Prostate gland (tissue), 2 donors: Measurements from ENCODE around the gene AKT2. TPM values are rescaled to one million over a fixed set of nuclear protein-coding genes. Genes with fewer than 3 reads are reported as not detected.

Experiments
- DNase-seq: peaks from one replicate; pipeline ENCODE4 v3.0.0-alpha.2; 2019; ENCODE audit warnings: low spot score
- H3K27ac ChIP-seq, 2 donors: fragments of 200-600 bp; sonication (generic); 2 replicates each; pipeline ENCODE4 v1.5.1; 2017 to 2019
- H3K27me3 ChIP-seq: fragments of 200-600 bp; sonication (generic); replicated peaks from 2 replicates; pipeline ENCODE4 v1.5.1; 2019; ENCODE audit not compliant: insufficient read depth
- H3K36me3 ChIP-seq, 2 donors: fragments of 200-600 bp; sonication (generic); 1 replicate in 1 of 2; 2 replicates in 1 of 2; pipeline versions ENCODE4 v1.5.1 to v1.8.1; 2017 to 2019
- H3K4me1 ChIP-seq: fragments of 200-600 bp; sonication (generic); replicated peaks from 2 replicates; pipeline ENCODE4 v1.5.1; 2019
- H3K4me3 ChIP-seq, 2 donors: fragments of 200-600 bp; sonication (generic); 2 replicates each; pipeline ENCODE4 v1.5.1; 2017 to 2019
- H3K9me3 ChIP-seq: fragments of 200-600 bp; sonication (generic); 2 replicates; pipeline ENCODE4 v1.5.1; 2017
- POLR2A ChIP-seq: fragments of 450-650 bp; IDR thresholded peaks from one replicate; pipeline ENCODE4 v1.6.1; 2016; ENCODE audit warnings: antibody characterized with exemption, mild to moderate bottlenecking
- POLR2AphosphoS5 ChIP-seq: sonication (generic); formaldehyde crosslinking; IDR thresholded peaks from one replicate; pipeline ENCODE4 v1.6.1; 2017; ENCODE audit warnings: antibody characterized with exemption
- WGBS: methylation state at CpG from one replicate; pipeline ENCODE4 v1.1.5; 2018; 5-methylcytosine and 5-hydroxymethylcytosine counted together
- intact Hi-C: fragments of 100-400 bp; cut with DNase I; formaldehyde crosslinking; loops from one replicate; pipeline ENCODE4 v1.14.2; 2022
- total RNA-seq, 2 donors: library from RNA; depleted of rRNA; stranded (reverse); fragments of >200 nt; gene quantifications; one replicate each; pipeline ENCODE4 v1.1.0, GENCODE V29; 2016
- TF ChIP-seq, protein P1 (sequence below), 4 experiments: fragments of 200-600 bp in 2 of 4; fragments of 450-650 bp in 2 of 4; sonication (generic) in 2 of 4; IDR thresholded peaks; 1 replicate in 3 of 4; 2 replicates in 1 of 4; pipeline ENCODE4 v1.5.1; 2016 to 2019; ENCODE audit warnings: antibody characterized with exemption in 4 of 4, mild to moderate bottlenecking in 2 of 4, moderate library complexity in 2 of 4

AKT2 gene
- total RNA-seq, 2 donors from 2014 or later = 95.3 to 171 TPM

DNA sequence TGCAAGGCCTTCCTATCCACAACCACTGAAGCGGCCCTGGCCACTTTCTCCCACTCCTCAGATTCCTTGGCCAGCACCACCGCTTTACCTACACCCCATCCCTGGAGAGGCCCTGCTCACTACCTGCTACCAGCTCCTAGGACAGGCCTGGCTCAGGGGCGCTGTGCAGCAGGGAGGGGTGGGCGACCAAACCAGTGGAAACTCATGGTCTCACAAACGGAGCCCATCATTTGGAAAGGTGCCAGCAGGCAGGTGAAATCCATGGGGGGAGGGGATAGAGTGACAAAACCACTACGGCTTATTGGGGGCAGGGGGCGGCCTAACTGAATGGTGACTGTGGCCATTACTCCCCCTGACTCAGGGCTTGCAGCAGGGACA, 35.4 kb upstream of the AKT2 start:
- Histone ChIP-seq H3K36me3 (peaks cover 18 to 33% of the 10 kb centered on the region in 2 donors), H3K27me3 (no peaks in the 10 kb centered on the region), H3K4me1 (no peaks in the 10 kb centered on the region), H3K9me3 (no peaks in the 10 kb centered on the region), H3K27ac (no peak overlapping the region), H3K4me3 (no peak overlapping the region)
- intact Hi-C loops = no loop called here
- 82% methylated on average over 7 of the region's 7 CpGs for WGBS
- DNase-seq = no peak
- TF ChIP-seq, protein P1, sequence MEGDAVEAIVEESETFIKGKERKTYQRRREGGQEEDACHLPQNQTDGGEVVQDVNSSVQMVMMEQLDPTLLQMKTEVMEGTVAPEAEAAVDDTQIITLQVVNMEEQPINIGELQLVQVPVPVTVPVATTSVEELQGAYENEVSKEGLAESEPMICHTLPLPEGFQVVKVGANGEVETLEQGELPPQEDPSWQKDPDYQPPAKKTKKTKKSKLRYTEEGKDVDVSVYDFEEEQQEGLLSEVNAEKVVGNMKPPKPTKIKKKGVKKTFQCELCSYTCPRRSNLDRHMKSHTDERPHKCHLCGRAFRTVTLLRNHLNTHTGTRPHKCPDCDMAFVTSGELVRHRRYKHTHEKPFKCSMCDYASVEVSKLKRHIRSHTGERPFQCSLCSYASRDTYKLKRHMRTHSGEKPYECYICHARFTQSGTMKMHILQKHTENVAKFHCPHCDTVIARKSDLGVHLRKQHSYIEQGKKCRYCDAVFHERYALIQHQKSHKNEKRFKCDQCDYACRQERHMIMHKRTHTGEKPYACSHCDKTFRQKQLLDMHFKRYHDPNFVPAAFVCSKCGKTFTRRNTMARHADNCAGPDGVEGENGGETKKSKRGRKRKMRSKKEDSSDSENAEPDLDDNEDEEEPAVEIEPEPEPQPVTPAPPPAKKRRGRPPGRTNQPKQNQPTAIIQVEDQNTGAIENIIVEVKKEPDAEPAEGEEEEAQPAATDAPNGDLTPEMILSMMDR (IDR thresholded peaks at IDR 0.05) = no peak
- TF ChIP-seq POLR2A (no peak), POLR2AphosphoS5 (no peak)

DNA sequence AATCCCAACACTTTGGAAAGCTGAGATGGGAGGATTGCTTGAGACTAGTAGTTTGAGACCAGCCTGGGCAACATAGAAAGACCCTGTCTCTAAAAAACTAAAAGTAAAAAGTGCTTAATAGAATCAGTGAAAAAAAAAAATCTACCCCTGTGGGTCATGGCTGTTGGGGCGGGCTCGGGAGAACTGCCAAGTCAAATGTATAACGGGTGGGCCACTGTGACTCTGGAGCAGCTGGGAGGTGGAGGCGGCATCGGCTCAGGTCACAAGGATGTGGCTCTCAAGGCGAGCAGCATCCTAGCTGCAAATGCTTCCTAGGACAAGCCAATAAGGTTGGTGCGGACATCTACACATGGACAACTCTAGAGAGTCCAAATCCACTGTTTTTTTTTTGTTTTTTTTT, 32.2 kb upstream of the AKT2 start:
- TF ChIP-seq POLR2AphosphoS5 (no peak), POLR2A (no peak)
- TF ChIP-seq, protein P1 (IDR thresholded peaks at IDR 0.05) = no peak
- Histone ChIP-seq H3K4me1 (no peaks in the 10 kb centered on the region), H3K36me3 (peaks cover 10 to 12% of the 10 kb centered on the region in 2 donors), H3K9me3 (no peaks in the 10 kb centered on the region), H3K4me3 (no peak overlapping the region), H3K27ac (no peak overlapping the region), H3K27me3 (no peaks in the 10 kb centered on the region)
- 78% methylated on average over 7 of the region's 7 CpGs for WGBS
- intact Hi-C loops = no loop called here
- no peak for DNase-seq

DNA sequence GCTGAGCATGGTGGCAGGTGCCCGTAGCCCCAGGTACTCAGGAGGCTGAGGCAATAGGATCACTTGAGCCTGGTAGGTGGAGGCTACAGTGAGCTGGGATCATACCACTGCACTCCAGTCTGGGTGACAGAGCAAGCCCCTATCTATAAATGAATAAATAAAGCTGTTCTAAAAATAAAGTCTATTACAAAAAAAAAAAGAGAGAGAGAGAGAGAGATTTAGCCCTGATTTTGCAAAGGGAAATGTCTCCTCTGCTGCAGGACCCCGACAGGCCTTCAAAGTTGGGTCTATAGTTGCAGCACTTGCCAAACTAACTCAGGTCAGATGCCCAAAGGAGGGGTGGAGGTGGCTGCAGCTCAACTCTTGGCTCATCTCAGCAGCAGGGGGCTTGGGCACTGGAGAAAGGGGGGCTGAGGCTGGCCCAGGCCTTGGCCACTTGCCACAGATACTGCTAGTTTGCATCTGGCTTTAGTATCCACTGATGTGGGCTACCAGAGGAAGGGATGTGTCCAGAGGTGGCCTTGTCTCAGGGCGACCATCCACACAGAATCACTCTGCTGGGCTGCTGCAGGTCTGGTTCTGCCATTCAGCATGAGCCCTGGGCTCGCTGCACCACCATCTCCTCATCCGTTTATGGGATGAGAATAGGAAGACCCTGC, 30.8 kb upstream of the AKT2 start:
- H3K9me3 ChIP-seq = no peaks in the 10 kb centered on the region
- H3K36me3 ChIP-seq = no peaks in the 10 kb centered on the region
- no peak overlapping the region for H3K27ac ChIP-seq
- intact Hi-C loops = no loop called here
- 73% methylated on average over 5 of the region's 5 CpGs for WGBS
- H3K27me3 ChIP-seq = no peaks in the 10 kb centered on the region
- no peaks in the 10 kb centered on the region for H3K4me1 ChIP-seq
- no peak for TF ChIP-seq POLR2AphosphoS5
- no peak for TF ChIP-seq POLR2A
- TF ChIP-seq, protein P1 (IDR thresholded peaks at IDR 0.05) = no peak
- H3K4me3 ChIP-seq = no peak overlapping the region
- DNase-seq = no peak

DNA sequence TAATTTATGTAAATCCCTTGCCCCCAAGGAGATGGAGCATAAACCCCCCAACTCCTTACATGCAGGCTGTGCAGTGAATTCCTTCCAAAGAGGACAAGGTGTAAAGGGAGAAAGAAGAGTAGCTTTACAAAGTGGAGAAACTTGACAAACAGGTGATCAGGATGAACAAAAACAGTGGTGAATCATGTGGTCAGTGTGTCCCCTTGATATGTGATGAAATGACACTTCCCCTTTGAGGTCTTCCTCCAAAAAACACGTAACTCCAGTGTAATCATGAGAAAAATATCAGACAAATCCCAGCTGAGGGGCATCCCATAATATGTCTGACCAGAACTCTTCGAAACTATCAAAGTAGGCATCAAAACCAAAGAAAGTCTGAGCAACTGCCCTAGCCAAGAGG, 29.5 kb upstream of the AKT2 start:
- H3K27me3 ChIP-seq = no peaks in the 10 kb centered on the region
- H3K9me3 ChIP-seq = no peaks in the 10 kb centered on the region
- H3K4me1 ChIP-seq = no peaks in the 10 kb centered on the region
- 72% methylated on average over 2 of the region's 2 CpGs for WGBS
- TF ChIP-seq POLR2AphosphoS5 (no peak), POLR2A (no peak)
- TF ChIP-seq, protein P1 (IDR thresholded peaks at IDR 0.05) = no peak
- intact Hi-C loops = no loop called here
- H3K36me3 ChIP-seq = no peaks in the 10 kb centered on the region
- no peak for DNase-seq
- no peak overlapping the region for H3K4me3 ChIP-seq
- H3K27ac ChIP-seq = no peak overlapping the region

DNA sequence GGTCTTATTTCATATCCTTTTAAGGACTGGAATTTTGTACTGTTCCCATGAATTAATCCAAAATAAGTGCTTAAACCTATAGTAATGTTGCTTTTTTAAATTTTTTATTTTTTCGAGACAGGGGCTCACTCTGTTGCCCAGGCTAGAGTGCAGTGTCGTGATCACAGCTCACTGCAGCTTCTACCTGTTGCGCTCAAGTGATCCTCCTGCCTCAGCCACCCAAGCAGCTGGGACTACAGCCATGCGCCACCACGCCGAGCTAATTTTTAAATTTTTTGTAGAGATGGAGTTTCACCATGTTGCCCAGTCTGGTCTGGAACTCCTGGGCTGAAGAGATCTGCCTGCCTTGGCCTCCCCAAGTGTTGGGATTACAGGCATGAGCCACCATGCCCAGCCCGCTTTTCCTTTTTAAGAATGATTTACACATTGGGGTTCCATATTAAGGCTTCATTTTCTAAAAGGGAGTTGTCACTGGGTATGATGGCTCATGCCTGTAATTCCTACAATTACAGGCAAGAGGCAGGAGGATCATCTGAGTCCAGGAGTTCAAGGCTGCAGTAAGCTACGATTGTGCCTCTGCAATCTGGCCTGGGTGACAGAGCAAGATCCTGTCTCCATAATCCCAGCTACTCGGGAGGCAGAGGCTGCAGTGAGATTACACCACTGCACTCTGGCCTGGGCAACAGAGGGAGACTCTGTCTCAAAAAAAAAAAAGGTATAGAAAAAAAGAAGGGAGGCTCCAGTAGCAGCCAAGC, 28.3 kb upstream of the AKT2 start:
- intact Hi-C loops = no loop called here
- H3K36me3 ChIP-seq = no peaks in the 10 kb centered on the region
- no peak for DNase-seq
- 94% methylated on average over 9 of the region's 9 CpGs for WGBS
- no peak for TF ChIP-seq POLR2A
- TF ChIP-seq POLR2AphosphoS5 = no peak
- TF ChIP-seq, protein P1 (IDR thresholded peaks at IDR 0.05) = no peak
- no peaks in the 10 kb centered on the region for H3K27me3 ChIP-seq
- no peaks in the 10 kb centered on the region for H3K9me3 ChIP-seq
- H3K4me3 ChIP-seq = no peak overlapping the region
- no peak overlapping the region for H3K27ac ChIP-seq
- no peaks in the 10 kb centered on the region for H3K4me1 ChIP-seq
